ENCODE results near the gene TMEM214. TPM values are rescaled to one million over a fixed set of nuclear protein-coding genes. Genes with fewer than 3 reads are reported as not detected.

The TMEM214 gene
- total RNA-seq, 1 donor from 2014 or later = 62.9 TPM

DNA sequence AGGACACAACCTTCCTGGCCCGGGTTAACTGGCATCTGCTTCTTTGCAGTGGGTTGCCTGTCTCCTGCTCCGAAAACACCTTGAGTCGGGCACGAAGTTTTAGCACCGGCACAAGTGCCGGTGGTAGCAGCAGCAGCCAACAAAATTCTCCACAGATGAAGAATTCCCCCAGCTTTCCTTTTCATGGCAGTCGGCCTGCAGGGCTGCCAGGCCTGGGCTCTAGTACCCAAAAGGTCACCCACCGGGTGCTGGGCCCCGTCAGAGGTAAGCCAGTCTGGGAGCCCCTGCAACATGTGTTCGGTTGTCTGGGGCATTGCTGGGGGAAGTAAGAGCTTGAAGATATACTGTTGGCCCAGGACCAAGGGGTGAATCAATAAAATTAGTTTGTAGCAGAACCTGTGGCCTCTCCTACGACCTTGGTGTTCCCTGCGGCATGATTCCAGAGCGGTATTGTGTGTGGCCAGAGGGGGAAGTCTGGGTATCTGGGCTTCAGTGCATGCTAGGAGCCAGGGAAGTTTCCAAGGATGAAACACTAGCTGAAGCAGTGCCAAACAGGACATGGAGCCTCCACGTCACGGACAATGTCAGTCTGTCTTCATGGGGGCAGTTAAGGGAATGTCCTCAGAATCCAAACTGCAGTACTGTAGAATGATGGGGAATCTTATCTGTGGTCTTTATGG lies 26.5 kb downstream of the TMEM214 start:
- no peaks in the 10 kb centered on the region for H3K27me3 ChIP-seq (ENCODE audit: low read depth)
- no peak overlapping the region for H3K4me3 ChIP-seq
- peaks cover 7% of the 10 kb centered on the region for H3K4me1 ChIP-seq
- TF ChIP-seq, protein P1, sequence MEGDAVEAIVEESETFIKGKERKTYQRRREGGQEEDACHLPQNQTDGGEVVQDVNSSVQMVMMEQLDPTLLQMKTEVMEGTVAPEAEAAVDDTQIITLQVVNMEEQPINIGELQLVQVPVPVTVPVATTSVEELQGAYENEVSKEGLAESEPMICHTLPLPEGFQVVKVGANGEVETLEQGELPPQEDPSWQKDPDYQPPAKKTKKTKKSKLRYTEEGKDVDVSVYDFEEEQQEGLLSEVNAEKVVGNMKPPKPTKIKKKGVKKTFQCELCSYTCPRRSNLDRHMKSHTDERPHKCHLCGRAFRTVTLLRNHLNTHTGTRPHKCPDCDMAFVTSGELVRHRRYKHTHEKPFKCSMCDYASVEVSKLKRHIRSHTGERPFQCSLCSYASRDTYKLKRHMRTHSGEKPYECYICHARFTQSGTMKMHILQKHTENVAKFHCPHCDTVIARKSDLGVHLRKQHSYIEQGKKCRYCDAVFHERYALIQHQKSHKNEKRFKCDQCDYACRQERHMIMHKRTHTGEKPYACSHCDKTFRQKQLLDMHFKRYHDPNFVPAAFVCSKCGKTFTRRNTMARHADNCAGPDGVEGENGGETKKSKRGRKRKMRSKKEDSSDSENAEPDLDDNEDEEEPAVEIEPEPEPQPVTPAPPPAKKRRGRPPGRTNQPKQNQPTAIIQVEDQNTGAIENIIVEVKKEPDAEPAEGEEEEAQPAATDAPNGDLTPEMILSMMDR (IDR thresholded peaks at IDR 0.05) = no peak
- intact Hi-C loops (cut with DNase I) = no loop called here
- DNase-seq (no peak), ATAC-seq (no peak)
- no peak overlapping the region for H3K27ac ChIP-seq
- H3K36me3 ChIP-seq = peaks cover 58% of the 10 kb centered on the region
- no peaks in the 10 kb centered on the region for H3K9me3 ChIP-seq

DNA sequence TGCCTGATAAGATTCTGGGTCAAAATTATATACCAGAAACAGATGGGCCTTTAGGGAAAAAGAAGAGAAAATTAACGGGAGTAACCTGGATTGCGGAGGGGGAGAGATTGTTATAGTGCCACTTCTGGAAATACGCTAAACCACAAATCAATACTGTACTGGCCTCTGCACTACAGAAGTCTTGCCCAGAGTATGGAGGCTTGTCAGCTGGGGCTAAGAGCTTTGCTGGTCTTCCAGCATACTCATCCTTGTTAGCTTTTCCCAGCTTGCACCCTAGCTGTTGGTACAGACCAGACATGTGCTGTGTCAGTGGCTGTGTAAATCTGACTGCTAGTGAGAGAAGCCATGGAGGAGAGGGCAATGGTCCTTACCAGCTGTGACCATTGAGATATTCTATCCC lies 27.6 kb downstream of the TMEM214 start:
- peaks cover 55% of the 10 kb centered on the region for H3K36me3 ChIP-seq
- TF ChIP-seq, protein P1 (IDR thresholded peaks at IDR 0.05) = no peak
- intact Hi-C loops (cut with DNase I) = no loop called here

DNA sequence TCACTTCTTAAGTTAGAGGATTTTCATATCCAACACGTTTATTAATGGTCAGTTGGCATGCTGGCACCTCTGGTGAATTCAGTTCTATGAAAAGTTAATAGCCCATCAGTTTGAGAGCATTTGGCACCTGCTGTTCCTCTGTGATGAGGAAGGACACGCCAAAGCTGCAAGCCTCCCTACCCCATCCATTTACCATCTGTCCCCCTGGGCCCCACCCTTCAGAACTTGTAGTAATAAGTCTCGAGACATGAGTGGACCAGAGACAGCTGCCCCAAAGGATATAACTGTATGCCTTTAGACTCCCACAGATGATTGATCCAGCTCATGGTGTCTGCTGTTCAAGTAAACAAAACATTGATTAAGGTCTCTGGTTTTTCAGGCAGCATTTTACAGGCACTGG lies 32.4 kb downstream of the TMEM214 start:
- no peak for DNase-seq
- H3K4me1 ChIP-seq = peaks cover 24% of the 10 kb centered on the region
- intact Hi-C loops (cut with DNase I) = no loop called here
- no peaks in the 10 kb centered on the region for H3K9me3 ChIP-seq
- no peaks in the 10 kb centered on the region for H3K27me3 ChIP-seq (ENCODE audit: low read depth)
- no peak overlapping the region for H3K4me3 ChIP-seq
- no peak for ATAC-seq
- H3K27ac ChIP-seq = no peak overlapping the region
- peaks cover 46% of the 10 kb centered on the region for H3K36me3 ChIP-seq
- TF ChIP-seq, protein P1 (IDR thresholded peaks at IDR 0.05) = no peak

More for the DNA sequence above, 27.6 kb downstream of the TMEM214 start:
- Histone ChIP-seq H3K27me3 (ENCODE audit: low read depth) (no peaks in the 10 kb centered on the region), H3K4me3 (no peak overlapping the region), H3K27ac (no peak overlapping the region), H3K9me3 (no peaks in the 10 kb centered on the region), H3K4me1 (peaks cover 7% of the 10 kb centered on the region)
- DNase-seq (no peak), ATAC-seq (no peak)

DNA sequence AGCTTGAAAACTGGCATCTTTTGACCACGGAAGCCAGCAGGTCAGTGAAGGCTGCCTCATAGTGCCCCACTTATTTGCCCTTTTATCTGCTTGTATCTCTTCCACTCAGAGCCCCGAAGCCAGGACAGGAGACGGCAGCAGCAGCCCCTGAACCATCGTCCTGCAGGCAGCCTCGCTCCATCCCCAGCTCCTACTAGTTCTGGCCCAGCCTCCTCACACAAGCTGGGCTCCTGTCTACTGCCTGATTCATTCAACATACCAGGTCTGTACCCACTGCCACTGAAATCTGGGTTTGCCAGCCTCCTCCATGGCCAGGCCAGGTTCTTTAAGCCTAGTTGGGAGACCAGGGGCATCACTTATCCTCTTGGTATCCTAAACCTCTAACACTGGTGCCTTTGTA lies 34.6 kb downstream of the TMEM214 start:
- no peaks in the 10 kb centered on the region for H3K9me3 ChIP-seq
- H3K36me3 ChIP-seq = peaks cover 40% of the 10 kb centered on the region
- TF ChIP-seq, protein P1 (IDR thresholded peaks at IDR 0.05) = no peak
- ATAC-seq (no peak), DNase-seq (no peak)
- H3K27me3 ChIP-seq (ENCODE audit: low read depth) = no peaks in the 10 kb centered on the region
- H3K27ac ChIP-seq = no peak overlapping the region
- H3K4me3 ChIP-seq = no peak overlapping the region
- intact Hi-C loops (cut with DNase I) = no loop called here
- H3K4me1 ChIP-seq = peaks cover 36% of the 10 kb centered on the region

DNA sequence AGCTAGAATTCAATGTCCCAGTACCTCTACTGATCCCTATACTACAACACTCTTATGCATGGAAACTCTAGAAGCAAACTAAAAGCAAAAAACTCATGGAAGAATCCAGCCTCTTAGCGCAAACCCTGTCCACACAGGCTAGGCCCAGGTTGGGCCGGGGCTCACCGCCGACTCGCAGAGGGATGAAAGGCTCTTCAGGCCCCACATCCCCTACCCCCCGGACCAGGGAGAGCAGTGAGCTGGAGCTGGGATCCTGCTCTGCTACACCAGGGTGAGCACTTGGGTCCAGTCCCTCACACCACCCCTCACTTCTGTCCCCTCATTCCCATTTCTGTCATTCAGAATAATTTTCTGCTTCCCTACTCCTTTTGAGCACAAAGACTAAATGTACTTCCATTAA lies 36.7 kb downstream of the TMEM214 start:
- intact Hi-C loops (cut with DNase I) = no loop called here
- Histone ChIP-seq H3K27ac (no peak overlapping the region), H3K9me3 (no peaks in the 10 kb centered on the region), H3K36me3 (peaks cover 40% of the 10 kb centered on the region), H3K27me3 (ENCODE audit: low read depth) (no peaks in the 10 kb centered on the region), H3K4me3 (no peak overlapping the region), H3K4me1 (peaks cover 49% of the 10 kb centered on the region)
- ATAC-seq (no peak), DNase-seq (no peak)
- TF ChIP-seq, protein P1 (IDR thresholded peaks at IDR 0.05) = no peak
